Pancreas (tissue), 10 donors: ENCODE results near the gene SLMAP. TPM values are rescaled to one million over a fixed set of nuclear protein-coding genes. Genes with fewer than 3 reads are reported as not detected.

Experiments
- ATAC-seq, 4 donors: fragments of 200-7000 bp; cut with Tn5 transposase; one replicate each; pipeline versions ENCODE4 v1.8.0 to v1.9.1; 2020; ENCODE audit warnings: mild to moderate bottlenecking in 4 of 4, moderate library complexity in 4 of 4
- DNase-seq, 6 donors: peaks; one replicate each; pipeline ENCODE4 v3.0.0-alpha.2; 2020
- FAIRE-seq: peaks from 2 replicates; lab custom pipeline; 2012; peaks lifted over from hg19 to GRCh38; lab: Jason Lieb, UNC
- H3K27ac ChIP-seq, 4 donors: fragments of 200-600 bp; sonication (generic); 1 replicate in 3 of 4; 2 replicates in 1 of 4; pipeline versions ENCODE4 v1.5.0 to v1.8.0; 2020
- H3K27me3 ChIP-seq, 4 donors: fragments of 200-600 bp; one replicate each; pipeline ENCODE4 v1.8.0; 2021
- H3K36me3 ChIP-seq, 3 donors: fragments of 200-600 bp; sonication (generic) in 1 of 3; one replicate each; pipeline versions ENCODE4 v1.5.0 to v1.8.0; 2020 to 2021
- H3K4me1 ChIP-seq, 3 donors: fragments of 200-600 bp; one replicate each; pipeline ENCODE4 v1.8.0; 2021
- H3K4me3 ChIP-seq, 4 donors: fragments of 200-600 bp; sonication (generic) in 2 of 4; one replicate each; pipeline versions ENCODE4 v1.5.0 to v1.8.0; 2020 to 2021
- H3K9me3 ChIP-seq, 4 donors: fragments of 200-600 bp; one replicate each; pipeline ENCODE4 v1.8.0; 2021
- CTCF ChIP-seq, 4 donors: fragments of 200-600 bp; sonication (generic) in 3 of 4; IDR thresholded peaks; one replicate each; pipeline versions ENCODE4 v1.5.0 to v1.8.0; 2021; ENCODE audit warnings: antibody characterized with exemption in 4 of 4
- WGBS, 2 donors: extraction: QIAGEN DNeasy Blood & Tissue Kit; methylation state at CpG; one replicate each; pipeline ENCODE4 v1.1.7; 2013; 5-methylcytosine and 5-hydroxymethylcytosine counted together
- intact Hi-C, 3 donors: fragments of 100-400 bp; cut with DNase I; formaldehyde crosslinking; loops; one replicate each; pipeline versions ENCODE4 v1.11.1 to v1.14.2; 2022
- polyA plus RNA-seq, 2 donors: library from polyadenylated mRNA; stranded (reverse); fragments of 200-250 nt; gene quantifications; one replicate each; pipeline ENCODE4 v1.2.3, GENCODE V29; 2013
- total RNA-seq, 6 donors: library from RNA; stranded (reverse); fragmentation: NEBNext Ultra II Directional in 4 of 6; extraction: Animal tissue kit (Norgen Biotek cat#: 25700) in 4 of 6; gene quantifications; one replicate each; pipeline versions ENCODE4 v1.2.1 to v1.2.4, GENCODE V29; 2021 to 2023
- donor health status: healthy with polysubstance abuse.
- donor health status: DM: no; HTN: no; CAD: no; lungs with moderate emphysema.
- donor health status: DM: no; HTN: no; CAD: no.
- donor health status: control.
- donor health status: control.
- donor health status: Bipolar disorder and iron deficiency.
- donor health status: DM: yes; HTN: yes; CAD: no.
- donor health status: DM: no; HTN: no; CAD: no.
- donor health status: DM: no; HTN: no; CAD: no.
- donor health status: DM: yes; HTN: yes; CAD: no.

The SLMAP gene
- total and polyA plus RNA-seq, 8 donors = 9.0 to 39.6 (median 22.7) TPM

- no peak for ATAC-seq
- H3K4me1 ChIP-seq = no peaks in the 10 kb centered on the region
- 91 to 94% methylated on average over 6 of the region's 6 CpGs for WGBS, 2 donors
- no peaks in the 10 kb centered on the region for H3K9me3 ChIP-seq
- no peaks in the 10 kb centered on the region for H3K27me3 ChIP-seq
- no peak overlapping the region for H3K27ac ChIP-seq
- no peak overlapping the region for H3K4me3 ChIP-seq
- TF ChIP-seq CTCF (IDR thresholded peaks at IDR 0.05) = no peak
- intact Hi-C loops = no loop called here
- DNase-seq = no peak
- no peaks in the 10 kb centered on the region for H3K36me3 ChIP-seq
- no peak for FAIRE-seq
These were observed 38.8 kb upstream of the SLMAP start for GRCh38 chr3:57717205-57717868.

GRCh38 chr3:57718118-57718517, 38.0 kb upstream of the SLMAP start:
- no peak for ATAC-seq
- no peak for FAIRE-seq
- Histone ChIP-seq H3K4me1 (no peaks in the 10 kb centered on the region), H3K27ac (no peak overlapping the region), H3K4me3 (no peak overlapping the region), H3K27me3 (no peaks in the 10 kb centered on the region), H3K9me3 (no peaks in the 10 kb centered on the region), H3K36me3 (no peaks in the 10 kb centered on the region)
- intact Hi-C loops = no loop called here
- WGBS, 2 donors = 73 to 84% methylated on average over 1 of the region's 1 CpG
- no peak for TF ChIP-seq CTCF (IDR thresholded peaks at IDR 0.05)
- no peak for DNase-seq

GRCh38 chr3:57726397-57726796, 29.7 kb upstream of the SLMAP start:
- FAIRE-seq = no peak
- no peaks in the 10 kb centered on the region for H3K36me3 ChIP-seq
- H3K9me3 ChIP-seq = no peaks in the 10 kb centered on the region
- H3K4me3 ChIP-seq = no peak overlapping the region
- H3K27me3 ChIP-seq = no peaks in the 10 kb centered on the region
- no peak overlapping the region for H3K27ac ChIP-seq
- no peaks in the 10 kb centered on the region for H3K4me1 ChIP-seq
- no peak for ATAC-seq
- intact Hi-C loops = no loop called here
- TF ChIP-seq CTCF (IDR thresholded peaks at IDR 0.05) = no peak
- DNase-seq = no peak

GRCh38 chr3:57727106-57727505, 29.0 kb upstream of the SLMAP start:
- Histone ChIP-seq H3K27me3 (no peaks in the 10 kb centered on the region), H3K4me1 (no peaks in the 10 kb centered on the region), H3K4me3 (no peak overlapping the region), H3K36me3 (no peaks in the 10 kb centered on the region), H3K27ac (no peak overlapping the region), H3K9me3 (no peaks in the 10 kb centered on the region)
- TF ChIP-seq CTCF (IDR thresholded peaks at IDR 0.05) = no peak
- ATAC-seq = no peak
- no peak for DNase-seq
- intact Hi-C loops = no loop called here
- no peak for FAIRE-seq
- WGBS, 2 donors = 87 to 88% methylated on average over 5 of the region's 5 CpGs

GRCh38 chr3:57729334-57730045, 26.6 kb upstream of the SLMAP start:
- Histone ChIP-seq H3K4me3 (no peak overlapping the region), H3K4me1 (no peaks in the 10 kb centered on the region), H3K27me3 (no peaks in the 10 kb centered on the region), H3K9me3 (no peaks in the 10 kb centered on the region), H3K36me3 (no peaks in the 10 kb centered on the region), H3K27ac (no peak overlapping the region)
- 86 to 89% methylated on average over 11 of the region's 11 CpGs for WGBS, 2 donors
- no peak for TF ChIP-seq CTCF (IDR thresholded peaks at IDR 0.05)
- FAIRE-seq (no peak), ATAC-seq (no peak), DNase-seq (no peak)
- intact Hi-C loops = no loop called here
